H1 (cell line): ENCODE data around the gene OR2T11. TPM values are rescaled to one million over a fixed set of nuclear protein-coding genes. Genes with fewer than 3 reads are reported as not detected.

Experiments used
- CTCF ChIA-PET: fragments of 300-600 bp; sonication (Branson Sonifier 250); formaldehyde crosslinking; loops from one replicate; lab custom pipeline; 2021; ENCODE audit not compliant: partially characterized antibody; lab: Charles Lee
- POLR2A ChIA-PET: fragments of 300-600 bp; sonication (Branson Sonifier 250); formaldehyde crosslinking; loops from one replicate; lab custom pipeline; 2021; ENCODE audit warnings: inconsistent platforms; ENCODE audit not compliant: partially characterized antibody; lab: Charles Lee
- DNase-seq, 2 experiments: peaks; one replicate each; pipeline versions ENCODE4 v3.0.0 to v3.0.0-alpha.2; 2010 to 2022; ENCODE audit warnings: low spot score in 2 of 2, low read depth in 1 of 2, mixed read lengths in 1 of 2
- FAIRE-seq: peaks from 2 replicates; lab custom pipeline; 2011; peaks lifted over from hg19 to GRCh38; lab: Jason Lieb, UNC
- H2AFZ ChIP-seq: 2 replicates; pipeline ENCODE4 v1.8.1; 2012; ENCODE audit warnings: low read length, inconsistent platforms
- H2AK5ac ChIP-seq: 2 replicates; pipeline ENCODE4 v1.6.1; 2013; ENCODE audit warnings: low read depth, low read length
- H2BK120ac ChIP-seq: replicated peaks from 2 replicates; pipeline ENCODE3; 2013; ENCODE audit warnings: low read depth, low read length, inconsistent platforms
- H2BK12ac ChIP-seq: 2 replicates; pipeline ENCODE4 v1.6.1; 2013; ENCODE audit warnings: low read depth, low read length
- H2BK15ac ChIP-seq: 2 replicates; pipeline ENCODE4 v1.6.1; 2013; ENCODE audit warnings: low read length
- H2BK20ac ChIP-seq: 2 replicates; pipeline ENCODE4 v1.6.1; 2013; ENCODE audit warnings: low read length
- H2BK5ac ChIP-seq: 2 replicates; pipeline ENCODE4 v1.6.1; 2013; ENCODE audit warnings: low read depth, low read length
- H3K14ac ChIP-seq: 2 replicates; pipeline ENCODE4 v1.6.1; 2013; ENCODE audit warnings: inconsistent platforms; ENCODE audit not compliant: insufficient read length
- H3K18ac ChIP-seq: 2 replicates; pipeline ENCODE4 v1.6.1; 2013; ENCODE audit warnings: low read length; ENCODE audit errors: extremely low read depth
- H3K23ac ChIP-seq: 2 replicates; pipeline ENCODE4 v1.6.1; 2013; ENCODE audit warnings: inconsistent platforms; ENCODE audit not compliant: insufficient read length
- H3K23me2 ChIP-seq: 2 replicates; pipeline ENCODE4 v1.6.1; 2013; ENCODE audit warnings: low read depth, low read length
- H3K27ac ChIP-seq: 2 replicates; pipeline ENCODE4 v1.6.1; 2011; ENCODE audit warnings: low read depth, low read length, inconsistent platforms
- H3K27me3 ChIP-seq, 4 experiments: replicated peaks in 1 of 4; 1 replicate in 1 of 4; 2 replicates in 3 of 4; pipeline versions ENCODE4 v1.6.1 to v1.8.1; 2011 to 2013; ENCODE audit warnings: low read length in 3 of 4, mild to moderate bottlenecking in 3 of 4, inconsistent platforms in 2 of 4, mixed read lengths in 2 of 4, moderate library complexity in 1 of 4; ENCODE audit not compliant: control insufficient read depth in 3 of 4, insufficient read depth in 3 of 4; ENCODE audit errors: extremely low read depth in 1 of 4
- H3K36me3 ChIP-seq, 4 experiments: 2 replicates each; pipeline versions ENCODE4 v1.6.1 to v1.8.1; 2011 to 2013; ENCODE audit warnings: mild to moderate bottlenecking in 4 of 4, low read length in 3 of 4, moderate library complexity in 2 of 4, control low read depth in 1 of 4, inconsistent platforms in 1 of 4; ENCODE audit not compliant: insufficient read depth in 4 of 4, control insufficient read depth in 2 of 4
- H3K4ac ChIP-seq: replicated peaks from 2 replicates; pipeline ENCODE3; 2013; ENCODE audit warnings: low read length, low read depth, mixed read lengths, inconsistent platforms; ENCODE audit not compliant: insufficient read length
- H3K4me1 ChIP-seq, 4 experiments: replicated peaks in 1 of 4; 1 replicate in 1 of 4; 2 replicates in 3 of 4; pipeline versions ENCODE4 v1.6.1 to v1.8.1; 2011 to 2013; ENCODE audit warnings: low read length in 3 of 4, inconsistent platforms in 2 of 4, mixed read lengths in 1 of 4; ENCODE audit not compliant: insufficient read depth in 4 of 4, control insufficient read depth in 3 of 4
- H3K4me2 ChIP-seq, 2 experiments: 2 replicates each; pipeline versions ENCODE4 v1.6.1 to v1.8.1; 2011 to 2013; ENCODE audit warnings: low read depth in 2 of 2, low read length in 2 of 2, control low read depth in 1 of 2, inconsistent platforms in 1 of 2, mild to moderate bottlenecking in 1 of 2; ENCODE audit not compliant: insufficient read depth in 1 of 2
- H3K4me3 ChIP-seq, 4 experiments: fragments of 200-600, 300-600 bp in 1 of 4; sonication (generic), shearing (Covaris generic), sonication (Bioruptor Twin) in 1 of 4; 2 replicates each; pipeline versions ENCODE4 v1.5.1 to v1.8.1; 2011 to 2016; ENCODE audit warnings: low read length in 4 of 4, low read depth in 3 of 4, control low read depth in 2 of 4, inconsistent platforms in 2 of 4, mild to moderate bottlenecking in 2 of 4, mixed read lengths in 1 of 4, moderate library complexity in 1 of 4; ENCODE audit not compliant: insufficient read depth in 2 of 4; ENCODE audit errors: extremely low read depth in 1 of 4
- H3K56ac ChIP-seq: replicated peaks from 2 replicates; pipeline ENCODE3; 2013; ENCODE audit warnings: low read depth, mild to moderate bottlenecking, mixed read lengths, low read length, inconsistent platforms; ENCODE audit not compliant: insufficient read length
- H3K79me1 ChIP-seq: 2 replicates; pipeline ENCODE4 v1.6.1; 2013; ENCODE audit warnings: low read depth, low read length, control low read depth
- H3K79me2 ChIP-seq, 2 experiments: 2 replicates each; pipeline versions ENCODE4 v1.6.1 to v1.8.1; 2012 to 2013; ENCODE audit warnings: low read length in 2 of 2, mild to moderate bottlenecking in 2 of 2, inconsistent platforms in 1 of 2; ENCODE audit not compliant: insufficient read depth in 2 of 2, control insufficient read depth in 1 of 2
- H3K9ac ChIP-seq, 4 experiments: replicated peaks in 1 of 4; 1 replicate in 1 of 4; 2 replicates in 3 of 4; pipeline versions ENCODE4 v1.6.1 to v1.8.1; 2011 to 2013; ENCODE audit warnings: low read depth in 3 of 4, low read length in 3 of 4, control low read depth in 2 of 4, mild to moderate bottlenecking in 2 of 4, moderate library complexity in 2 of 4, inconsistent platforms in 1 of 4; ENCODE audit errors: extremely low read depth in 1 of 4
- H3K9me3 ChIP-seq, 2 experiments: 2 replicates each; pipeline versions ENCODE4 v1.6.1 to v1.8.1; 2012 to 2013; ENCODE audit warnings: mild to moderate bottlenecking in 2 of 2, moderate library complexity in 2 of 2, control low read depth in 1 of 2, inconsistent platforms in 1 of 2, low read depth in 1 of 2, low read length in 1 of 2, mixed read lengths in 1 of 2; ENCODE audit not compliant: insufficient read depth in 2 of 2
- H4K20me1 ChIP-seq, 2 experiments: replicated peaks in 1 of 2; 2 replicates each; pipeline versions ENCODE3 to v1.8.1; 2011 to 2013; ENCODE audit warnings: inconsistent platforms in 2 of 2, low read length in 2 of 2, mild to moderate bottlenecking in 1 of 2; ENCODE audit not compliant: insufficient read depth in 2 of 2, control insufficient read depth in 1 of 2
- H4K5ac ChIP-seq: 2 replicates; pipeline ENCODE4 v1.6.1; 2013; ENCODE audit warnings: low read length, low read depth, mixed read lengths, inconsistent platforms; ENCODE audit not compliant: insufficient read length
- H4K8ac ChIP-seq: 2 replicates; pipeline ENCODE4 v1.8.0; 2013; ENCODE audit warnings: mild to moderate bottlenecking, moderate library complexity, low read length, inconsistent platforms; ENCODE audit not compliant: insufficient read depth; ENCODE audit errors: extremely low read depth
- H4K91ac ChIP-seq: replicated peaks from 2 replicates; pipeline ENCODE3; 2013; ENCODE audit warnings: low read length, mixed read lengths, inconsistent platforms; ENCODE audit not compliant: insufficient read length
- ASH2L ChIP-seq: fragments of 200-600, 300-600 bp; sonication (generic); IDR thresholded peaks from one replicate; pipeline ENCODE4 v1.7.1; 2017; ENCODE audit warnings: low read length
- FOSL1 ChIP-seq: IDR thresholded peaks from 2 replicates; pipeline ENCODE4 v1.6.1; 2011; ENCODE audit warnings: mild to moderate bottlenecking, low read depth, low read length, moderate library complexity; ENCODE audit not compliant: insufficient read depth
- KDM5A ChIP-seq: fragments of 200-600 bp; IDR thresholded peaks from 2 replicates; pipeline ENCODE4 v1.7.1; 2012; ENCODE audit warnings: mild to moderate bottlenecking, low read length, inconsistent platforms, mixed read lengths
- MAFK ChIP-seq: IDR thresholded peaks from 2 replicates; pipeline ENCODE4 v1.6.1; 2012; ENCODE audit warnings: low read depth, mild to moderate bottlenecking, improper control_type of control experiment, low read length
- RBBP5 ChIP-seq: IDR thresholded peaks from 2 replicates; pipeline ENCODE4 v1.7.1; 2012; ENCODE audit warnings: low read depth, mild to moderate bottlenecking, inconsistent platforms, low read length, moderate library complexity, borderline replicate concordance
- SAP30 ChIP-seq: fragments of 300-600 bp; sonication (generic); IDR thresholded peaks from 2 replicates; pipeline ENCODE4 v1.7.1; 2012; ENCODE audit warnings: low read length, moderate library complexity, mild to moderate bottlenecking, inconsistent platforms; ENCODE audit not compliant: insufficient read depth, insufficient replicate concordance
- SP1 ChIP-seq: IDR thresholded peaks from 2 replicates; pipeline ENCODE4 v1.6.1; 2011; ENCODE audit warnings: low read depth, low read length
- WGBS, 2 experiments: shearing (Covaris generic) in 1 of 2; methylation state at CpG; one replicate each; pipeline versions ENCODE4 v1.1.6 to v1.1.7; 2013 to 2015; ENCODE audit warnings: low lambda C conversion rate in 2 of 2, mixed read lengths in 2 of 2, inconsistent platforms in 1 of 2, low coverage in 1 of 2, missing lambda C conversion rate in 1 of 2; ENCODE audit not compliant: insufficient replicate concordance in 2 of 2, insufficient coverage in 1 of 2, insufficient read length in 1 of 2; ENCODE audit errors: extremely low coverage in 1 of 2, missing lambda C conversion rate in 1 of 2; 5-methylcytosine and 5-hydroxymethylcytosine counted together
- polyA plus RNA-seq, 7 experiments: library from polyadenylated mRNA; depleted of rRNA in 3 of 7; stranded (reverse) in 5 of 7; unstranded in 2 of 7; fragments of >200 nt in 5 of 7; fragments of 200-250 nt in 2 of 7; gene quantifications; 1 replicate in 5 of 7; 2 replicates in 1 of 7; 4 replicates in 1 of 7; pipeline versions ENCODE4 v1.2.1 to v1.2.3, GENCODE V29; 2011 to 2013; ENCODE audit warnings: missing spikeins in 2 of 7, mixed read lengths in 2 of 7
- total RNA-seq: library from RNA; stranded (reverse); fragmentation: NEBNext Ultra II Directional; extraction: Animal tissue kit (Norgen Biotek cat#: 25700); gene quantifications from 2 replicates; pipeline ENCODE4 v1.2.1, GENCODE V29; 2021

The OR2T11 gene
- total and polyA plus RNA-seq, 2 of the 8 experiments (the other 6 are each of a cell fraction or from before 2014, with no cell fraction given), result not detected

DNA sequence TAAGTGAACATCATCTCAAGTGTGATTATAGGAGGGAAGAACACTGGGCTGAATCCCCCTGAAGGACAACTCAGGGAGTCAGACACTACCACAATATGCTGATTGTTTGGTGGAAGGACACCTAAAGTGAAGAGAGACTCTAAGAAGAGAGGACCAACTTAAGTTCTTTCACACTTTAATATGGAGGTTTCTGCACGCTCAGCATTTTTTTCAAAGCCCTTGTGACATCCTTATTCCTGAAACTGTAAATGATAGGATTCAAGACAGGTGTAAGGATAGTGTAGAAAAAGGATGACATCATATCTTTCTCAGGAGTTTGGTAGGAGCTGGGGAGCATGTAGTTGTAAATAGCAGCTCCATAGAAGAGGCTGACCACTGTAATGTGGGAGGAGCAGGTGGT lies 42.2 kb downstream of the OR2T11 start:
- Histone ChIP-seq H3K27ac (no peak overlapping the region), H2BK20ac (no peak overlapping the region), H4K20me1 (no peaks in the 10 kb centered on the region), H3K4me3 (no peak overlapping the region), H3K36me3 (no peaks in the 10 kb centered on the region), H4K91ac (no peak overlapping the region), H2AFZ (no peak overlapping the region), H3K9ac (no peak overlapping the region), H3K23me2 (no peaks in the 10 kb centered on the region), H3K4me2 (no peak overlapping the region), H2BK120ac (no peak overlapping the region), H2AK5ac (no peak overlapping the region), H2BK5ac (no peak overlapping the region), H3K18ac (no peak overlapping the region), H2BK12ac (no peak overlapping the region), H2BK15ac (no peak overlapping the region), H3K56ac (no peak overlapping the region), H3K9me3 (peaks cover 61 to 67% of the 10 kb centered on the region in 2 experiments), H3K4ac (no peak overlapping the region), H3K4me1 (no peaks in the 10 kb centered on the region), H4K5ac (no peak overlapping the region), H3K27me3 (no peaks in the 10 kb centered on the region), H4K8ac (no peak overlapping the region), H3K23ac (no peak overlapping the region), H3K14ac (no peak overlapping the region), H3K79me1 (no peaks in the 10 kb centered on the region), H3K79me2 (no peaks in the 10 kb centered on the region)
- FAIRE-seq (no peak), DNase-seq (no peak)
- ChIA-PET POLR2A (no interaction called here), CTCF (no interaction called here)
- 64% methylated on average over 1 of the region's 1 CpG; no CpG with 5 or more reads in 1 of the 2 experiments for WGBS, 2 experiments
- TF ChIP-seq ASH2L (no peak), KDM5A (no peak), SP1 (no peak), RBBP5 (no peak), MAFK (peak; percentile 83), FOSL1 (no peak), SAP30 (no peak)
